Osteoblast (primary cell): ENCODE data around the gene PRB3. TPM values are rescaled to one million over a fixed set of nuclear protein-coding genes. Genes with fewer than 3 reads are reported as not detected.
A peak's percentile ranks its signal among the peaks of the same experiment; 100 is the strongest.

ENCODE experiments used
- DNase-seq: peaks from one replicate; pipeline ENCODE4 v3.0.0; 2011; ENCODE audit warnings: low spot score, mixed read lengths; ENCODE audit not compliant: insufficient read length; ENCODE audit errors: missing footprints
- H2AFZ ChIP-seq: 2 replicates; pipeline ENCODE4 v1.6.0; 2011; ENCODE audit warnings: mild to moderate bottlenecking, low read length
- H3K27ac ChIP-seq: 2 replicates; pipeline ENCODE4 v1.5.1; 2011; ENCODE audit warnings: mild to moderate bottlenecking, low read depth, low read length, moderate library complexity
- H3K27me3 ChIP-seq: 2 replicates; pipeline ENCODE4 v1.6.0; 2012; ENCODE audit warnings: mild to moderate bottlenecking, control low read depth, inconsistent platforms, low read length, moderate library complexity; ENCODE audit not compliant: insufficient read depth
- H3K36me3 ChIP-seq: 2 replicates; pipeline ENCODE4 v1.5.1; 2011; ENCODE audit warnings: mild to moderate bottlenecking, low read length, control low read depth, moderate library complexity; ENCODE audit not compliant: insufficient read depth
- H3K4me1 ChIP-seq: 2 replicates; pipeline ENCODE4 v1.5.1; 2011; ENCODE audit warnings: mild to moderate bottlenecking, low read length, control low read depth, moderate library complexity; ENCODE audit not compliant: insufficient read depth
- H3K4me2 ChIP-seq: 2 replicates; pipeline ENCODE4 v1.6.0; 2011; ENCODE audit warnings: mild to moderate bottlenecking, low read length; ENCODE audit not compliant: insufficient read depth
- H3K4me3 ChIP-seq: fragments of 200-600 bp; sonication (generic); 3 replicates; pipeline ENCODE4 v1.5.1; 2012; ENCODE audit warnings: mild to moderate bottlenecking, low read length, inconsistent platforms; ENCODE audit not compliant: insufficient read depth
- H3K79me2 ChIP-seq: 2 replicates; pipeline ENCODE4 v1.6.0; 2012; ENCODE audit warnings: mild to moderate bottlenecking, low read length, control low read depth, inconsistent platforms; ENCODE audit not compliant: insufficient read depth
- H3K9me3 ChIP-seq: 2 replicates; pipeline ENCODE4 v1.5.1; 2011; ENCODE audit warnings: low read depth, low read length, control low read depth
- H4K20me1 ChIP-seq: 2 replicates; pipeline ENCODE4 v1.6.0; 2012; ENCODE audit warnings: mild to moderate bottlenecking, low read length, control low read depth; ENCODE audit not compliant: insufficient read depth
- CTCF ChIP-seq: IDR thresholded peaks from 2 replicates; pipeline ENCODE4 v1.5.1; 2011; ENCODE audit warnings: mild to moderate bottlenecking, low read depth, low read length, moderate library complexity; ENCODE audit errors: extremely low read depth
- total RNA-seq: library from RNA; depleted of rRNA; stranded (reverse); fragments of >200 nt; gene quantifications from 2 replicates; pipeline ENCODE4 v1.2.3, GENCODE V29; 2012

PRB3 gene
- not detected in 2 replicates for total RNA-seq

- Histone ChIP-seq H3K9me3 (no peaks in the 10 kb centered on the region), H2AFZ (no peak within 1 kb of the TSS), H3K27ac (no peak within 1 kb of the TSS), H3K36me3 (no peaks in the 10 kb centered on the region), H3K4me2 (no peak within 1 kb of the TSS), H3K27me3 (no peaks in the 10 kb centered on the region), H3K4me1 (no peaks in the 10 kb centered on the region), H3K4me3 (no peak within 1 kb of the TSS), H3K79me2 (no peaks in the 10 kb centered on the region), H4K20me1 (no peaks in the 10 kb centered on the region)
- no peak for TF ChIP-seq CTCF
- no peak for DNase-seq
Measured at GRCh38 chr12:11269607-11270006, at the start of gene PRB3. PRB3 (minus strand) TSS chr12:11269707; CDS start chr12:11269669, 38 bp downstream.

- Histone ChIP-seq H3K4me2 (no peak within 1 kb of the TSS), H3K4me1 (no peaks in the 10 kb centered on the region), H3K27ac (no peak within 1 kb of the TSS), H3K27me3 (no peaks in the 10 kb centered on the region), H3K79me2 (no peaks in the 10 kb centered on the region), H4K20me1 (no peaks in the 10 kb centered on the region), H3K4me3 (no peak within 1 kb of the TSS), H3K9me3 (no peaks in the 10 kb centered on the region), H2AFZ (no peak within 1 kb of the TSS), H3K36me3 (no peaks in the 10 kb centered on the region)
- TF ChIP-seq CTCF: no peak
- DNase-seq: peak; percentile 9
Measured at GRCh38 chr12:11310336-11310735, 40.8 kb upstream of the PRB3 start, which contains the start of gene PRB4. PRB4 (minus strand) TSS chr12:11310436; CDS start chr12:11310398, 38 bp downstream.

GRCh38 chr12:11307143-11307542 is 37.6 kb upstream of the PRB3 start:
- Histone ChIP-seq H3K4me1 (no peaks in the 10 kb centered on the region), H3K36me3 (no peaks in the 10 kb centered on the region), H3K27me3 (no peaks in the 10 kb centered on the region), H4K20me1 (no peaks in the 10 kb centered on the region), H2AFZ (no peak overlapping the region), H3K79me2 (no peaks in the 10 kb centered on the region), H3K4me3 (no peak overlapping the region), H3K4me2 (no peak overlapping the region), H3K27ac (no peak overlapping the region), H3K9me3 (no peaks in the 10 kb centered on the region)
- no peak for TF ChIP-seq CTCF
- no peak for DNase-seq

GRCh38 chr12:11273449-11273848 is 3.9 kb upstream of the PRB3 start:
- Histone ChIP-seq H2AFZ (no peak overlapping the region), H3K4me3 (no peak overlapping the region), H4K20me1 (no peaks in the 10 kb centered on the region), H3K4me1 (no peaks in the 10 kb centered on the region), H3K9me3 (no peaks in the 10 kb centered on the region), H3K27ac (no peak overlapping the region), H3K36me3 (no peaks in the 10 kb centered on the region), H3K27me3 (no peaks in the 10 kb centered on the region), H3K4me2 (no peak overlapping the region), H3K79me2 (no peaks in the 10 kb centered on the region)
- DNase-seq: no peak
- TF ChIP-seq CTCF: no peak
